ENCODE data around the gene PDZRN3. TPM values are rescaled to one million over a fixed set of nuclear protein-coding genes. Genes with fewer than 3 reads are reported as not detected.

PDZRN3 gene
- total and polyA plus RNA-seq, 2 donors (not counting 3 experiments of a cell fraction or from before 2014, with no cell fraction given): not detected

- dilution Hi-C loops (cut with MboI; ENCODE audit: extremely low pct_ligation_motif_present, low sequenced_read_pairs): no loop called here
- intact Hi-C loops (cut with micrococcal nuclease): no loop called here
- no peaks in the 10 kb centered on the region for H4K20me1 ChIP-seq (replicated peaks; ENCODE audit: control insufficient read depth, extremely low read depth, insufficient read depth, low read length)
- TF ChIP-seq FOS (IDR thresholded peaks at IDR 0.05; ENCODE audit: borderline replicate concordance, insufficient read depth, low read length): no peak
- TF ChIP-seq GATA2 (IDR thresholded peaks at IDR 0.05; ENCODE audit: insufficient read depth, insufficient read length, low read depth, low read length): no peak
- TF ChIP-seq POLR2AphosphoS5 (IDR thresholded peaks at IDR 0.05; ENCODE audit: insufficient read depth, low read depth, low read length): no peak
- no peak for TF ChIP-seq JUN (IDR thresholded peaks at IDR 0.05; ENCODE audit: borderline replicate concordance, insufficient read depth, insufficient read length, low read depth)
- TF ChIP-seq MYC (IDR thresholded peaks at IDR 0.05; ENCODE audit: low read depth, low read length): no peak
- no peak for TF ChIP-seq CTCF (IDR thresholded peaks at IDR 0.05; ENCODE audit: extremely low read depth in 1 of 2, insufficient read depth in 1 of 2, low read depth in 1 of 2, low read length in 2 of 2)
- TF ChIP-seq POLR2A (IDR thresholded peaks at IDR 0.05; ENCODE audit: low read depth, low read length): no peak
- no peak for TF ChIP-seq MAX (IDR thresholded peaks at IDR 0.05; ENCODE audit: insufficient read depth, insufficient read length)
- no peak for TF ChIP-seq EZH2 (IDR thresholded peaks at IDR 0.05; ENCODE audit: borderline replicate concordance, low read depth, low read length, severe bottlenecking)
- DNase-seq (ENCODE audit: low read depth, low spot score) (no peak), FAIRE-seq (no peak)
- H3K9me1 ChIP-seq (replicated peaks; ENCODE audit: control insufficient read depth, extremely low read depth, insufficient read depth, low read length): no peaks in the 10 kb centered on the region
- no peaks in the 10 kb centered on the region for H3K9me3 ChIP-seq (replicated peaks; ENCODE audit: control insufficient read depth, insufficient read depth, low read length)
- POLR2A ChIA-PET: no interaction called here
- H3K27me3 ChIP-seq (ENCODE audit: control insufficient read depth in 2 of 2, insufficient read depth in 2 of 2, low read length in 2 of 2): no peaks in the 10 kb centered on the region
- H3K79me2 ChIP-seq (ENCODE audit: control insufficient read depth, insufficient read depth, low read length): no peaks in the 10 kb centered on the region
- no TSS peak for BruUV-seq (replicated peaks)
- no peak overlapping the region for H3K4me3 ChIP-seq (replicated peaks in 1 of 3; ENCODE audit: insufficient read depth in 1 of 3, low read depth in 1 of 3, low read length in 3 of 3)
- H3K27ac ChIP-seq (ENCODE audit: insufficient read depth, low read depth, low read length): no peak overlapping the region
- H3K36me3 ChIP-seq (ENCODE audit: control insufficient read depth in 2 of 2, extremely low read depth in 1 of 2, insufficient read depth in 2 of 2, low read length in 2 of 2): no peaks in the 10 kb centered on the region
- no peaks in the 10 kb centered on the region for H3K4me1 ChIP-seq (ENCODE audit: control insufficient read depth, extremely low read depth, insufficient read depth, low read length)
- CTCF ChIA-PET: no interaction called here
- no peak overlapping the region for H3K9ac ChIP-seq (replicated peaks; ENCODE audit: extremely low read depth, insufficient read depth, low read length)
- no peak overlapping the region for H3K4me2 ChIP-seq (ENCODE audit: insufficient read depth, low read length)
- H2AFZ ChIP-seq (ENCODE audit: low read depth, low read length): no peak overlapping the region
These were observed 15.5 kb downstream of the PDZRN3 start for GRCh38 chr3:73609315-73609641.
